ENCODE measurements around the gene RNASE9.

GRCh38 chr14:20583908-20584307 lies 23.1 kb upstream of the RNASE9 start:
- TF ChIP-seq CTCF (IDR thresholded peaks at IDR 0.05) (no peak), POLR2AphosphoS5 (IDR thresholded peaks at IDR 0.05) (no peak), EP300 (IDR thresholded peaks at IDR 0.05) (no peak), POLR2A (IDR thresholded peaks at IDR 0.05; ENCODE audit: low read depth) (no peak)

All from esophagus muscularis mucosa (tissue), 4 donors.